ENCODE results near the gene PRAMEF12. TPM values are rescaled to one million over a fixed set of nuclear protein-coding genes. Genes with fewer than 3 reads are reported as not detected.

Gene PRAMEF12
- total and polyA plus RNA-seq, 10 of the 15 experiments (the other 5 are each of a cell fraction or from before 2014, with no cell fraction given), result not detected

DNA sequence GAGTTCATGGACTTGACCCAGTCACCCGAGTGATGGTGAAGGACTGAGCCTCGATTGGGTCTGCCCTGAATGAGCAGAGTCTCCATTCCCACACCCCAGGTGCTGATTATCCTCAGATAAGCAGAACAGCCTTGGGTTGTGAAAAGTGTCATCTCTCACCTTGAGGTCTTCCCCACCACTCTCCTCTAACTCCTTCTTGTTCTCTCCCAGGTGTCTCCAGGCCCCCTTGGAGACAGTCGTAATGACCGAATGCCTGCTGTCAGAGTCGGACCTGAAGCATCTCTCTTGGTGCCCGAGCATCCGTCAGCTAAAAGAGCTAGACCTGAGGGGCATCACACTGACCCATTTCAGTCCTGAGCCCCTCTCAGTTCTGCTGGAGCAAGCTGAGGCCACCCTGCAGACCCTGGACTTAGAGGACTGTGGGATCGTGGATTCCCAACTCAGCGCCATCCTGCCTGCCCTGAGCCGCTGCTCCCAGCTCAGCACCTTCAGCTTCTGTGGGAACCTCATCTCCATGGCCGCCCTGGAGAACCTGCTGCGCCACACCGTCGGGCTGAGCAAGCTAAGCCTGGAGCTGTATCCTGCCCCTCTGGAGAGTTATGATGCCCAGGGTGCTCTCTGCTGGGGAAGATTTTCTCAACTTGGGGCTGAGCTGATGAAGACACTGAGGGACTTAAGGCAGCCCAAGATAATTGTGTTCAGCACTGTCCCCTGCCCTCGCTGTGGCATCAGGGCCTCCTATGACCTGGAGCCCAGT is 3.4 kb downstream of the PRAMEF12 start:
- WGBS (ENCODE audit: insufficient coverage, insufficient replicate concordance, low lambda C conversion rate, missing lambda C conversion rate), result 45% methylated on average over 15 of the region's 15 CpGs
- Histone ChIP-seq H3K36me3 (ENCODE audit: control insufficient read depth in 2 of 2, insufficient read depth in 2 of 2, low read length in 1 of 2) (no peaks in the 10 kb centered on the region), H3K27me3 (replicated peaks in 1 of 2; ENCODE audit: control insufficient read depth in 2 of 2, insufficient read depth in 2 of 2, low read length in 1 of 2) (no peaks in the 10 kb centered on the region; a peak in 1 of 4 replicates), H4K20me1 (ENCODE audit: control insufficient read depth, insufficient read depth) (no peaks in the 10 kb centered on the region), H3K79me2 (ENCODE audit: control insufficient read depth, insufficient read depth, low read length) (no peaks in the 10 kb centered on the region), H3K4me2 (ENCODE audit: control insufficient read depth, insufficient read depth) (no peak overlapping the region), H3K9me3 (replicated peaks; ENCODE audit: control insufficient read depth, insufficient read depth, low read length) (no peaks in the 10 kb centered on the region), H3K27ac (ENCODE audit: control insufficient read depth, insufficient read depth) (no peak overlapping the region), H3K4me1 (ENCODE audit: control insufficient read depth, insufficient read depth, low read length) (no peaks in the 10 kb centered on the region), H3K9ac (ENCODE audit: control insufficient read depth, insufficient read depth, low read length) (no peak overlapping the region), H3K4me3 (no peak overlapping the region), H2AFZ (ENCODE audit: control insufficient read depth, low read depth, low read length) (no peak overlapping the region)
- TF ChIP-seq, protein P1, sequence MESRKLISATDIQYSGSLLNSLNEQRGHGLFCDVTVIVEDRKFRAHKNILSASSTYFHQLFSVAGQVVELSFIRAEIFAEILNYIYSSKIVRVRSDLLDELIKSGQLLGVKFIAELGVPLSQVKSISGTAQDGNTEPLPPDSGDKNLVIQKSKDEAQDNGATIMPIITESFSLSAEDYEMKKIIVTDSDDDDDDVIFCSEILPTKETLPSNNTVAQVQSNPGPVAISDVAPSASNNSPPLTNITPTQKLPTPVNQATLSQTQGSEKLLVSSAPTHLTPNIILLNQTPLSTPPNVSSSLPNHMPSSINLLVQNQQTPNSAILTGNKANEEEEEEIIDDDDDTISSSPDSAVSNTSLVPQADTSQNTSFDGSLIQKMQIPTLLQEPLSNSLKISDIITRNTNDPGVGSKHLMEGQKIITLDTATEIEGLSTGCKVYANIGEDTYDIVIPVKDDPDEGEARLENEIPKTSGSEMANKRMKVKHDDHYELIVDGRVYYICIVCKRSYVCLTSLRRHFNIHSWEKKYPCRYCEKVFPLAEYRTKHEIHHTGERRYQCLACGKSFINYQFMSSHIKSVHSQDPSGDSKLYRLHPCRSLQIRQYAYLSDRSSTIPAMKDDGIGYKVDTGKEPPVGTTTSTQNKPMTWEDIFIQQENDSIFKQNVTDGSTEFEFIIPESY (IDR thresholded peaks at IDR 0.05), result no peak
- TF ChIP-seq ZZZ3 (IDR thresholded peaks at IDR 0.05; ENCODE audit: control insufficient read depth, insufficient read length, low read depth) (no peak), CBFB (IDR thresholded peaks at IDR 0.05; ENCODE audit: low read depth) (no peak), GATAD2B (conservative IDR thresholded peaks at IDR 0.05; ENCODE audit: low read depth) (no peak), SREBF2 (IDR thresholded peaks at IDR 0.05; ENCODE audit: low read length) (no peak), IKZF1 (conservative IDR thresholded peaks at IDR 0.05) (no peak), KDM1A (IDR thresholded peaks at IDR 0.05; ENCODE audit: borderline replicate concordance) (no peak), SMC3 (IDR thresholded peaks at IDR 0.05; ENCODE audit: borderline replicate concordance, low read length) (no peak), HDGF (IDR thresholded peaks at IDR 0.05) (no peak)
- CTCF ChIA-PET, result no interaction called here
- FAIRE-seq, result no peak
- RAD21 ChIA-PET (ENCODE audit: unreplicated experiment), result no interaction called here
- intact Hi-C loops (cut with micrococcal nuclease; ENCODE audit: unreplicated experiment) (no loop called here), in situ Hi-C loops (cut with MboI) (no loop called here)
- POLR2A ChIA-PET, result no interaction called here
- BruUV-seq (replicated peaks), result no TSS peak
- no peak for ATAC-seq
- DNase-seq (ENCODE audit: low read depth, low spot score), result no peak
- SMC1A ChIA-PET (ENCODE audit: uncharacterized antibody, unreplicated experiment), result no interaction called here

All from GM12878 (cell line).